Osteocyte (in vitro differentiated cells): ENCODE data around the gene RORC. TPM values are rescaled to one million over a fixed set of nuclear protein-coding genes. Genes with fewer than 3 reads are reported as not detected.

ENCODE experiments used
- DNase-seq: peaks from one replicate; pipeline ENCODE4 v3.0.0; 2021; ENCODE audit warnings: mixed read lengths; ENCODE audit not compliant: unreplicated experiment; ENCODE audit errors: extremely low spot score
- H3K27ac Mint-ChIP-seq: one replicate; pipeline ENCODE4 v1.8.0; 2021; ENCODE audit warnings: mild to moderate bottlenecking, mixed read lengths; ENCODE audit not compliant: unreplicated experiment
- H3K27me3 Mint-ChIP-seq: one replicate; pipeline ENCODE4 v1.8.0; 2021; ENCODE audit warnings: mixed read lengths; ENCODE audit not compliant: unreplicated experiment
- H3K36me3 Mint-ChIP-seq: one replicate; pipeline ENCODE4 v1.8.0; 2021; ENCODE audit warnings: mixed read lengths; ENCODE audit not compliant: unreplicated experiment
- H3K4me1 Mint-ChIP-seq: one replicate; pipeline ENCODE4 v1.8.0; 2021; ENCODE audit warnings: mixed read lengths; ENCODE audit not compliant: unreplicated experiment
- H3K4me3 Mint-ChIP-seq: one replicate; pipeline ENCODE4 v1.8.0; 2021; ENCODE audit warnings: mild to moderate bottlenecking, moderate library complexity, mixed read lengths; ENCODE audit not compliant: unreplicated experiment
- H3K9me3 Mint-ChIP-seq: one replicate; pipeline ENCODE4 v1.8.0; 2021; ENCODE audit warnings: mixed read lengths; ENCODE audit not compliant: unreplicated experiment
- CTCF ChIP-seq: fragments of 200-600 bp; sonication (generic); IDR thresholded peaks from 2 replicates; pipeline ENCODE4 v1.5.0; 2021; ENCODE audit warnings: antibody characterized with exemption, mild to moderate bottlenecking, moderate library complexity
- total RNA-seq: library from RNA; stranded (reverse); gene quantifications from 2 replicates; pipeline ENCODE4 v1.2.1, GENCODE V29; 2021

The RORC gene
- total RNA-seq, 1 donor from 2014 or later: not detected

GRCh38 chr1:151828921-151829320, 2.7 kb downstream of the RORC start:
- DNase-seq: no peak
- Mint-ChIP-seq H3K9me3 (no peaks in the 10 kb centered on the region), H3K4me3 (no peak overlapping the region), H3K27me3 (peaks cover 27% of the 10 kb centered on the region), H3K4me1 (peaks cover 9% of the 10 kb centered on the region), H3K27ac (no peak overlapping the region), H3K36me3 (no peaks in the 10 kb centered on the region)
- no peak for TF ChIP-seq CTCF

GRCh38 chr1:151827853-151828252, 3.7 kb downstream of the RORC start:
- TF ChIP-seq CTCF: no peak
- Mint-ChIP-seq H3K27me3 (peaks cover 20% of the 10 kb centered on the region), H3K4me3 (no peak overlapping the region), H3K4me1 (peaks cover 9% of the 10 kb centered on the region), H3K27ac (no peak overlapping the region), H3K36me3 (no peaks in the 10 kb centered on the region), H3K9me3 (no peaks in the 10 kb centered on the region)
- no peak for DNase-seq

GRCh38 chr1:151825751-151826660, 5.6 kb downstream of the RORC start:
- H3K36me3 Mint-ChIP-seq: no peaks in the 10 kb centered on the region
- TF ChIP-seq CTCF: no peak
- peaks cover 20% of the 10 kb centered on the region for H3K27me3 Mint-ChIP-seq
- peaks cover 9% of the 10 kb centered on the region for H3K4me1 Mint-ChIP-seq
- H3K27ac Mint-ChIP-seq: no peak overlapping the region
- no peak for DNase-seq
- no peak overlapping the region for H3K4me3 Mint-ChIP-seq
- no peaks in the 10 kb centered on the region for H3K9me3 Mint-ChIP-seq

- Mint-ChIP-seq H3K4me1 (peaks cover 9% of the 10 kb centered on the region), H3K27ac (no peak overlapping the region), H3K36me3 (no peaks in the 10 kb centered on the region), H3K27me3 (peaks cover 20% of the 10 kb centered on the region), H3K4me3 (no peak overlapping the region), H3K9me3 (no peaks in the 10 kb centered on the region)
- TF ChIP-seq CTCF: no peak
- DNase-seq: no peak
Measured at GRCh38 chr1:151825204-151825603, 6.4 kb downstream of the RORC start.

GRCh38 chr1:151823175-151823574, 8.4 kb downstream of the RORC start:
- no peaks in the 10 kb centered on the region for H3K9me3 Mint-ChIP-seq
- H3K27ac Mint-ChIP-seq: no peak overlapping the region
- DNase-seq: no peak
- peaks cover 11% of the 10 kb centered on the region for H3K27me3 Mint-ChIP-seq
- no peaks in the 10 kb centered on the region for H3K4me1 Mint-ChIP-seq
- no peaks in the 10 kb centered on the region for H3K36me3 Mint-ChIP-seq
- TF ChIP-seq CTCF: no peak
- no peak overlapping the region for H3K4me3 Mint-ChIP-seq
